Common myeloid progenitor, CD34-positive (primary cell): ENCODE data around the gene LIFR. TPM values are rescaled to one million over a fixed set of nuclear protein-coding genes. Genes with fewer than 3 reads are reported as not detected.

Experiments
- CTCF ChIA-PET: fragments of 350-600 bp; sonication (Branson Sonifier 250); formaldehyde crosslinking; loops from one replicate; lab custom pipeline; 2021; ENCODE audit warnings: antibody characterized with exemption; lab: Charles Lee
- POLR2A ChIA-PET: fragments of 350-600 bp; sonication (Branson Sonifier 250); formaldehyde crosslinking; loops from one replicate; lab custom pipeline; 2021; ENCODE audit warnings: antibody characterized with exemption; lab: Charles Lee
- DNase-seq, 3 donors: peaks; one replicate each; pipeline versions ENCODE4 v3.0.0 to v3.0.0-alpha.2; 2013
- H3K27ac ChIP-seq, 2 experiments: 1 replicate in 1 of 2; 2 replicates in 1 of 2; pipeline ENCODE4 v1.7.0; 2013; ENCODE audit warnings: inconsistent platforms in 2 of 2, low read length in 2 of 2, mild to moderate bottlenecking in 2 of 2, low read depth in 1 of 2, moderate library complexity in 1 of 2; ENCODE audit not compliant: severe bottlenecking in 2 of 2, insufficient read depth in 1 of 2, poor library complexity in 1 of 2
- H3K27me3 ChIP-seq, 5 experiments: replicated peaks in 2 of 5; 1 replicate in 3 of 5; 2 replicates in 2 of 5; pipeline versions ENCODE4 v1.6.1 to v1.7.0; 2013; ENCODE audit warnings: low read length in 4 of 5, mild to moderate bottlenecking in 2 of 5, moderate library complexity in 2 of 5, inconsistent platforms in 1 of 5; ENCODE audit not compliant: insufficient read depth in 5 of 5, control insufficient read depth in 4 of 5
- H3K36me3 ChIP-seq, 4 experiments: 1 replicate in 2 of 4; 2 replicates in 2 of 4; pipeline versions ENCODE4 v1.6.1 to v1.7.0; 2013; ENCODE audit warnings: low read length in 3 of 4, control low read depth in 1 of 4, mild to moderate bottlenecking in 1 of 4; ENCODE audit not compliant: control insufficient read depth in 4 of 4, insufficient read depth in 4 of 4
- H3K4me1 ChIP-seq, 4 experiments: 1 replicate in 3 of 4; 2 replicates in 1 of 4; pipeline versions ENCODE4 v1.6.1 to v1.7.1; 2013; ENCODE audit warnings: low read length in 3 of 4, mild to moderate bottlenecking in 3 of 4, control low read depth in 1 of 4, inconsistent platforms in 1 of 4, moderate library complexity in 1 of 4; ENCODE audit not compliant: control insufficient read depth in 4 of 4, insufficient read depth in 4 of 4; ENCODE audit errors: control extremely low read depth in 1 of 4
- H3K4me3 ChIP-seq, 7 experiments: 1 replicate in 4 of 7; 2 replicates in 3 of 7; pipeline versions ENCODE4 v1.5.1 to v1.7.0; 2013; ENCODE audit warnings: mild to moderate bottlenecking in 7 of 7, low read length in 6 of 7, moderate library complexity in 6 of 7, inconsistent platforms in 2 of 7, low read depth in 2 of 7, control low read depth in 1 of 7; ENCODE audit not compliant: insufficient read depth in 4 of 7, control insufficient read depth in 1 of 7; ENCODE audit errors: extremely low read depth in 1 of 7
- H3K9me3 ChIP-seq, 5 experiments: 1 replicate in 4 of 5; 2 replicates in 1 of 5; pipeline versions ENCODE4 v1.6.1 to v1.7.1; 2013; ENCODE audit warnings: low read length in 4 of 5, mild to moderate bottlenecking in 2 of 5, inconsistent platforms in 1 of 5, low read depth in 1 of 5, moderate library complexity in 1 of 5; ENCODE audit not compliant: control insufficient read depth in 4 of 5, insufficient read depth in 2 of 5; ENCODE audit errors: control extremely low read depth in 1 of 5
- WGBS: methylation state at CpG from one replicate; pipeline ENCODE4 v1.1.5; 2013; ENCODE audit not compliant: insufficient coverage; 5-methylcytosine and 5-hydroxymethylcytosine counted together
- polyA plus RNA-seq: library from polyadenylated mRNA; unstranded; fragments of 120-200 nt; gene quantifications from one replicate; pipeline ENCODE4 v1.2.1, GENCODE V29; 2013

The LIFR gene, protein sequence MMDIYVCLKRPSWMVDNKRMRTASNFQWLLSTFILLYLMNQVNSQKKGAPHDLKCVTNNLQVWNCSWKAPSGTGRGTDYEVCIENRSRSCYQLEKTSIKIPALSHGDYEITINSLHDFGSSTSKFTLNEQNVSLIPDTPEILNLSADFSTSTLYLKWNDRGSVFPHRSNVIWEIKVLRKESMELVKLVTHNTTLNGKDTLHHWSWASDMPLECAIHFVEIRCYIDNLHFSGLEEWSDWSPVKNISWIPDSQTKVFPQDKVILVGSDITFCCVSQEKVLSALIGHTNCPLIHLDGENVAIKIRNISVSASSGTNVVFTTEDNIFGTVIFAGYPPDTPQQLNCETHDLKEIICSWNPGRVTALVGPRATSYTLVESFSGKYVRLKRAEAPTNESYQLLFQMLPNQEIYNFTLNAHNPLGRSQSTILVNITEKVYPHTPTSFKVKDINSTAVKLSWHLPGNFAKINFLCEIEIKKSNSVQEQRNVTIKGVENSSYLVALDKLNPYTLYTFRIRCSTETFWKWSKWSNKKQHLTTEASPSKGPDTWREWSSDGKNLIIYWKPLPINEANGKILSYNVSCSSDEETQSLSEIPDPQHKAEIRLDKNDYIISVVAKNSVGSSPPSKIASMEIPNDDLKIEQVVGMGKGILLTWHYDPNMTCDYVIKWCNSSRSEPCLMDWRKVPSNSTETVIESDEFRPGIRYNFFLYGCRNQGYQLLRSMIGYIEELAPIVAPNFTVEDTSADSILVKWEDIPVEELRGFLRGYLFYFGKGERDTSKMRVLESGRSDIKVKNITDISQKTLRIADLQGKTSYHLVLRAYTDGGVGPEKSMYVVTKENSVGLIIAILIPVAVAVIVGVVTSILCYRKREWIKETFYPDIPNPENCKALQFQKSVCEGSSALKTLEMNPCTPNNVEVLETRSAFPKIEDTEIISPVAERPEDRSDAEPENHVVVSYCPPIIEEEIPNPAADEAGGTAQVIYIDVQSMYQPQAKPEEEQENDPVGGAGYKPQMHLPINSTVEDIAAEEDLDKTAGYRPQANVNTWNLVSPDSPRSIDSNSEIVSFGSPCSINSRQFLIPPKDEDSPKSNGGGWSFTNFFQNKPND
- not detected for polyA plus RNA-seq

DNA sequence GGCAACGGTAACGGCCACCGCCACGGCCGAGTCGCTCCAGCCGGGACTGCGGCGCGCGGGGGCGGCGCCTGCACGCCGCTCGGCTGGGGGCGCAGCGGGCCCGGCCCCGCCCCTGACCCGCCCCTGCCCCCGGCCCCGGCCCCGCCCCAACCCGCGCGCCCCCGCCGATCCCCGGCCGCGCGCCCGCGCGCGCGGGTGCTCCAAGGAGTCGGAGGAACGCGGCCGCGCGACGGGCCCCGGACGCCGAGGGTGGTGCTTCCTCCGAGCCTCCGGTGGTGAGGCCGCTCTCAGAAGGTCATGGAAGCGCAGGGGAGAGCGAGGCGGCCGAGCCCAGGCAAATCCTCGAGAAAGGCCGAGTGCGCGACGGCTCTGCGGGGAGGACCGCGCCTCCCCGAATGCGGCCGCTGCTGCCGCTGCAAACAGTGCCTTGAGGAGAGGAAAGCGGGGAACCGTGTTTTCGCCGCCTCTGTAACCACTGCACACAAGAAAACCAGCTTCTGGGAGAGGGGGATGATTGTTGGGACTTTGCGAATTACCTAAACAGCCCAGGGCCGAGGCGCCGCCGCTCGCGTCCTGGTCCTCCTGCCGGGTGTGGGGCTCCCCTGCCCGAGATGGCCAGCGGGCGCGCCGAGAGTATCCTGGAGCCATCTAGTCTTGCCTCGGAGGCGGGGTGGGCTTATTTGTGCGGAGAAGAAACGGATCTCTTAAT is at the start of gene LIFR:
TSS of gene LIFR (minus strand) at position 48 of the 709 bp plus-strand sequence. CDS start 25,999 bp downstream, outside the sequence.
- Histone ChIP-seq H3K4me1 (peaks cover 0 to 15% (median 14%) of the 10 kb centered on the region in 4 experiments), H3K36me3 (no peaks in the 10 kb centered on the region), H3K27me3 (peaks cover 32 to 83% (median 53%) of the 10 kb centered on the region in 5 experiments), H3K4me3 (peak within 1 kb of the TSS in 6 of 7 experiments; percentile 48 to 76 (median 65)), H3K27ac (no peak within 1 kb of the TSS), H3K9me3 (no peaks in the 10 kb centered on the region)
- peak; percentile 24 to 65 (median 49) for DNase-seq
- ChIA-PET POLR2A (no interaction called here), CTCF (no interaction called here)
- WGBS: under 1% methylated on average over 53 of the region's 88 CpGs

DNA sequence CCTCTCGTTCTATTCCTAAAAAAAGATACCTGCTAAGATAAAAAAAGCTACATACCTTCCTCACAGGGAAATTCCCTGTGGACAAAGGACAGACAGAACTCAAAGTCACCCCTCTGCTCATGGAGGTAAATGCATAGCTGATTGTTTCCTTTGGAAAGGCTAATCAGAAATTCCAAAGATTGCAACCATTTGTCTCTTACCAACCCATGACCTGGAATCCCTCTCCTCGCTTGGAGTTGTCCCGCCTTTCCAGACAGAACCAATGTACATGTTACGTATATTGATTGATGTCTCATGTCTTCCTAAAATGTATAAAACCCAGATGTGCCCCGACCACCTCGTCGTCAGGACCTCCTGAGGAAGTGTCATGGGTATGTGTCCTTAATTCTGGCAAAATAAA is 49.2 kb upstream of the LIFR start:
- ChIA-PET POLR2A (no interaction called here), CTCF (no interaction called here)
- H3K27me3 ChIP-seq: peaks cover 0 to 20% (median 0%) of the 10 kb centered on the region in 5 experiments
- no peaks in the 10 kb centered on the region for H3K4me1 ChIP-seq
- H3K36me3 ChIP-seq: no peaks in the 10 kb centered on the region
- no peak overlapping the region for H3K27ac ChIP-seq
- H3K9me3 ChIP-seq: no peaks in the 10 kb centered on the region
- WGBS: 96% methylated on average over 6 of the region's 7 CpGs
- no peak for DNase-seq
- H3K4me3 ChIP-seq: no peak overlapping the region

DNA sequence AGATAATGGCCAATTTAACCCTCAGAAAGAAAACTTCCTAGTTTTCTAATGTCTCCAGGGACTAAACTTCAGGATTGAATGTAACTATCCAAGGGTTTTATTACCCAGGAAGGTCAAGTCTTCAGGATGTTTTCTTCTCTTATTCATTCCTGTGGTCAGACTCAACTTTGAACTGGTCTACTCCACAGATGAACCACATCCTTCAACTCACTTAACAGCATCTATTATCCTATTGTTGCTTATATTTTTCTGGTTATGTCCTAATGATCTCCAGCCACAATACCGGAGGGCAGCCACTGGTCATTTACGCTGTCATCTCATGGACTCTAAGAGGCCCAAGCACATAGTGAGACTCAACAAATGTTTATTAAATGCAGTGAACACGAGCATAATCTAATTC is 47.2 kb upstream of the LIFR start:
- no peak for DNase-seq
- Histone ChIP-seq H3K4me3 (no peak overlapping the region), H3K27me3 (peaks cover 0 to 16% (median 0%) of the 10 kb centered on the region in 5 experiments), H3K9me3 (no peaks in the 10 kb centered on the region), H3K27ac (no peak overlapping the region), H3K4me1 (no peaks in the 10 kb centered on the region), H3K36me3 (no peaks in the 10 kb centered on the region)
- ChIA-PET POLR2A (no interaction called here), CTCF (no interaction called here)
- 73% methylated on average over 2 of the region's 3 CpGs for WGBS

DNA sequence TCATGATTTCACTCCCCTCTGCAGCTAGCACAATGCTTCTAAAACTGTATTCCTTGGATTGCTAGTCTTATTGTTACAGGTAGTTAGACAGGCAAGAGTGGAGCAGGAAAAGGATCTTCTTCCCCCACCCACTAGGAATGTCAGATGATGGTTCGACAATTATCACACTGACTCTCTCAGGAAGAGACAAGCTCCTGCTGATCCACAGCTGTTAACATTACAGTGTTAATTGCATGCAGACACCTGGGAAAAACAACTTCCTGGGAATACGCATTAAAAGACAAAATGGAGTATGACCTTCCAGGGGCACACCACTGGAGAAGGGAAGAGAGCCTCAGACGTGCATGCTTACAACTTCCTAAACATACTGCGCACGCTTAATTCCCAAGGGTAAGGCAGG is 46.2 kb upstream of the LIFR start:
- no peak for DNase-seq
- H3K4me1 ChIP-seq: no peaks in the 10 kb centered on the region
- no peaks in the 10 kb centered on the region for H3K9me3 ChIP-seq
- WGBS: 83% methylated on average over 5 of the region's 5 CpGs
- peaks cover 0 to 17% (median 0%) of the 10 kb centered on the region in 5 experiments for H3K27me3 ChIP-seq
- no peaks in the 10 kb centered on the region for H3K36me3 ChIP-seq
- ChIA-PET CTCF (no interaction called here), POLR2A (interaction anchor here (0.6 kb wide), 1 partner anchor 10 kb away, joined by 4 read pairs; no protein-coding TSS in a partner anchor)
- no peak overlapping the region for H3K27ac ChIP-seq
- H3K4me3 ChIP-seq: no peak overlapping the region

DNA sequence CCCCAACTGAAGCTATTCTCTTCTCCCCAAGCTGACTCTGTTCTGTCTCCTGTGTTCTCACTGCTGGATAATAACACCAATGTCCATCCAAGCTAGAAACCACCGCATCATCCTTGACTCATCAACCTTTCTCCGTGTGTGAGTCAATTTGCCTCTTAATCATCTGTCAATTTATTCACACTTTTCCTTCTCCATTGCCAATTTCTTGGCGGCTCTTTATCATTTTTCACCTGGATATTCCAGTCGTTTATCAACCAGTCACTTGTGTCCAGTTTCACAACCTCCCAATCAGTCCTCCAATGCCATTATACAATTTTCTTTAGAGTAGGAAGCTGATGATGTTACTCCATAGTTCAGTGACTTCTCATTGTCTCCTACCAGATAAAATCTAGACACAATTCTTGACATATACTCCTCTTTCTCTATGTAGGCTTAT is 45.4 kb upstream of the LIFR start:
- H3K36me3 ChIP-seq: no peaks in the 10 kb centered on the region
- no peak overlapping the region for H3K4me3 ChIP-seq
- no peaks in the 10 kb centered on the region for H3K4me1 ChIP-seq
- H3K9me3 ChIP-seq: no peaks in the 10 kb centered on the region
- no peak overlapping the region for H3K27ac ChIP-seq
- ChIA-PET CTCF (no interaction called here), POLR2A (interaction anchor here (0.6 kb wide), 1 partner anchor 10 kb away, joined by 4 read pairs; no protein-coding TSS in a partner anchor)
- peaks cover 0 to 13% (median 0%) of the 10 kb centered on the region in 5 experiments for H3K27me3 ChIP-seq
- DNase-seq: no peak
- WGBS: 91% methylated on average over 4 of the region's 4 CpGs

DNA sequence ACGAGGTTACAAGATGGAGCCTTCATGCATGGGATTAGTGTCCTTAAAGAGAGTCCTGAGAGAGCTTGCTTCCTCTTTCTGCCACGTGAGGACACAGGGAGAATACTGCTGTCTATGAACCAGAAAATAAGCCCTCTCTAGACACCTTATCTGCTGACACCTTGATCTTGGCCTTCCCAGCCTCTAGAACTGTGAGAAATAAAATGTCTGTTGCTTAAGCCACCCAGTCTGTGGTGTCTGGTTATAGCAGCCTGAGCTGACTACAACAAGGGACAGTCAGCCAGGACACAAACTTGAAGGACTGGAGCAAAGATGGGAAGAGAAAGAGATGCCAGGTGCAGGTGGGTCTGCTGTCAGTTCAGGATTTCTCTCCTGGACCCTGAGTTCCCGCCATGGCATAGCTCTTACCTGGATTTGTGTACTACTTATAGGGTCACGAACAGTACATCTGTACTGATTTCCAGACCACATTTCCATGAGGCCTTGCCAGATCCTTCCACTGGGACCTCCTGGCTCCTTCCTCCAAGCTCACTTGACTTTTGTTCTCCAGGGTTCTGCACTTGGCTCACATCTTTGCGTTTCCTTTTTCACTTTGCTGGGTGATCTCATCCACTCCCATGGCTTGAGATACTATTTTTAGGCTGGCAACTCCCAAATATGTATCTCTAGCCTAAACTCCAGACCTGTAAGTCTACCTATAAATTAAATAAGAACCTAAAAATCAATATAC is 44.9 kb upstream of the LIFR start:
- no peaks in the 10 kb centered on the region for H3K36me3 ChIP-seq
- 93% methylated on average over 4 of the region's 5 CpGs for WGBS
- ChIA-PET CTCF (no interaction called here), POLR2A (no interaction called here)
- H3K27me3 ChIP-seq: peaks cover 0 to 13% (median 0%) of the 10 kb centered on the region in 5 experiments
- no peak overlapping the region for H3K4me3 ChIP-seq
- no peak overlapping the region for H3K27ac ChIP-seq
- no peak for DNase-seq
- H3K4me1 ChIP-seq: no peaks in the 10 kb centered on the region
- no peaks in the 10 kb centered on the region for H3K9me3 ChIP-seq
